H1 (cell line): ENCODE measurements around the gene RWDD3. TPM values are rescaled to one million over a fixed set of nuclear protein-coding genes. Genes with fewer than 3 reads are reported as not detected.

Experiments used
- CTCF ChIA-PET: fragments of 300-600 bp; sonication (Branson Sonifier 250); formaldehyde crosslinking; loops from one replicate; lab custom pipeline; 2021; ENCODE audit not compliant: partially characterized antibody; lab: Charles Lee
- POLR2A ChIA-PET: fragments of 300-600 bp; sonication (Branson Sonifier 250); formaldehyde crosslinking; loops from one replicate; lab custom pipeline; 2021; ENCODE audit warnings: inconsistent platforms; ENCODE audit not compliant: partially characterized antibody; lab: Charles Lee
- DNase-seq, 2 experiments: peaks; one replicate each; pipeline versions ENCODE4 v3.0.0 to v3.0.0-alpha.2; 2010 to 2022; ENCODE audit warnings: low spot score in 2 of 2, low read depth in 1 of 2, mixed read lengths in 1 of 2
- FAIRE-seq: peaks from 2 replicates; lab custom pipeline; 2011; peaks lifted over from hg19 to GRCh38; lab: Jason Lieb, UNC
- H2AFZ ChIP-seq: 2 replicates; pipeline ENCODE4 v1.8.1; 2012; ENCODE audit warnings: low read length, inconsistent platforms
- H2AK5ac ChIP-seq: 2 replicates; pipeline ENCODE4 v1.6.1; 2013; ENCODE audit warnings: low read depth, low read length
- H2BK120ac ChIP-seq: replicated peaks from 2 replicates; pipeline ENCODE3; 2013; ENCODE audit warnings: low read depth, low read length, inconsistent platforms
- H2BK12ac ChIP-seq: 2 replicates; pipeline ENCODE4 v1.6.1; 2013; ENCODE audit warnings: low read depth, low read length
- H2BK15ac ChIP-seq: 2 replicates; pipeline ENCODE4 v1.6.1; 2013; ENCODE audit warnings: low read length
- H2BK20ac ChIP-seq: 2 replicates; pipeline ENCODE4 v1.6.1; 2013; ENCODE audit warnings: low read length
- H2BK5ac ChIP-seq: 2 replicates; pipeline ENCODE4 v1.6.1; 2013; ENCODE audit warnings: low read depth, low read length
- H3K14ac ChIP-seq: 2 replicates; pipeline ENCODE4 v1.6.1; 2013; ENCODE audit warnings: inconsistent platforms; ENCODE audit not compliant: insufficient read length
- H3K18ac ChIP-seq: 2 replicates; pipeline ENCODE4 v1.6.1; 2013; ENCODE audit warnings: low read length; ENCODE audit errors: extremely low read depth
- H3K23ac ChIP-seq: 2 replicates; pipeline ENCODE4 v1.6.1; 2013; ENCODE audit warnings: inconsistent platforms; ENCODE audit not compliant: insufficient read length
- H3K23me2 ChIP-seq: 2 replicates; pipeline ENCODE4 v1.6.1; 2013; ENCODE audit warnings: low read depth, low read length
- H3K27ac ChIP-seq: 2 replicates; pipeline ENCODE4 v1.6.1; 2011; ENCODE audit warnings: low read depth, low read length, inconsistent platforms
- H3K27me3 ChIP-seq, 4 experiments: replicated peaks in 1 of 4; 1 replicate in 1 of 4; 2 replicates in 3 of 4; pipeline versions ENCODE4 v1.6.1 to v1.8.1; 2011 to 2013; ENCODE audit warnings: low read length in 3 of 4, mild to moderate bottlenecking in 3 of 4, inconsistent platforms in 2 of 4, mixed read lengths in 2 of 4, moderate library complexity in 1 of 4; ENCODE audit not compliant: control insufficient read depth in 3 of 4, insufficient read depth in 3 of 4; ENCODE audit errors: extremely low read depth in 1 of 4
- H3K36me3 ChIP-seq, 4 experiments: 2 replicates each; pipeline versions ENCODE4 v1.6.1 to v1.8.1; 2011 to 2013; ENCODE audit warnings: mild to moderate bottlenecking in 4 of 4, low read length in 3 of 4, moderate library complexity in 2 of 4, control low read depth in 1 of 4, inconsistent platforms in 1 of 4; ENCODE audit not compliant: insufficient read depth in 4 of 4, control insufficient read depth in 2 of 4
- H3K4ac ChIP-seq: replicated peaks from 2 replicates; pipeline ENCODE3; 2013; ENCODE audit warnings: low read length, low read depth, mixed read lengths, inconsistent platforms; ENCODE audit not compliant: insufficient read length
- H3K4me1 ChIP-seq, 4 experiments: replicated peaks in 1 of 4; 1 replicate in 1 of 4; 2 replicates in 3 of 4; pipeline versions ENCODE4 v1.6.1 to v1.8.1; 2011 to 2013; ENCODE audit warnings: low read length in 3 of 4, inconsistent platforms in 2 of 4, mixed read lengths in 1 of 4; ENCODE audit not compliant: insufficient read depth in 4 of 4, control insufficient read depth in 3 of 4
- H3K4me2 ChIP-seq, 2 experiments: 2 replicates each; pipeline versions ENCODE4 v1.6.1 to v1.8.1; 2011 to 2013; ENCODE audit warnings: low read depth in 2 of 2, low read length in 2 of 2, control low read depth in 1 of 2, inconsistent platforms in 1 of 2, mild to moderate bottlenecking in 1 of 2; ENCODE audit not compliant: insufficient read depth in 1 of 2
- H3K4me3 ChIP-seq, 4 experiments: fragments of 200-600, 300-600 bp in 1 of 4; sonication (generic), shearing (Covaris generic), sonication (Bioruptor Twin) in 1 of 4; 2 replicates each; pipeline versions ENCODE4 v1.5.1 to v1.8.1; 2011 to 2016; ENCODE audit warnings: low read length in 4 of 4, low read depth in 3 of 4, control low read depth in 2 of 4, inconsistent platforms in 2 of 4, mild to moderate bottlenecking in 2 of 4, mixed read lengths in 1 of 4, moderate library complexity in 1 of 4; ENCODE audit not compliant: insufficient read depth in 2 of 4; ENCODE audit errors: extremely low read depth in 1 of 4
- H3K56ac ChIP-seq: replicated peaks from 2 replicates; pipeline ENCODE3; 2013; ENCODE audit warnings: low read depth, mild to moderate bottlenecking, mixed read lengths, low read length, inconsistent platforms; ENCODE audit not compliant: insufficient read length
- H3K79me1 ChIP-seq: 2 replicates; pipeline ENCODE4 v1.6.1; 2013; ENCODE audit warnings: low read depth, low read length, control low read depth
- H3K79me2 ChIP-seq, 2 experiments: 2 replicates each; pipeline versions ENCODE4 v1.6.1 to v1.8.1; 2012 to 2013; ENCODE audit warnings: low read length in 2 of 2, mild to moderate bottlenecking in 2 of 2, inconsistent platforms in 1 of 2; ENCODE audit not compliant: insufficient read depth in 2 of 2, control insufficient read depth in 1 of 2
- H3K9ac ChIP-seq, 4 experiments: replicated peaks in 1 of 4; 1 replicate in 1 of 4; 2 replicates in 3 of 4; pipeline versions ENCODE4 v1.6.1 to v1.8.1; 2011 to 2013; ENCODE audit warnings: low read depth in 3 of 4, low read length in 3 of 4, control low read depth in 2 of 4, mild to moderate bottlenecking in 2 of 4, moderate library complexity in 2 of 4, inconsistent platforms in 1 of 4; ENCODE audit errors: extremely low read depth in 1 of 4
- H3K9me3 ChIP-seq, 2 experiments: 2 replicates each; pipeline versions ENCODE4 v1.6.1 to v1.8.1; 2012 to 2013; ENCODE audit warnings: mild to moderate bottlenecking in 2 of 2, moderate library complexity in 2 of 2, control low read depth in 1 of 2, inconsistent platforms in 1 of 2, low read depth in 1 of 2, low read length in 1 of 2, mixed read lengths in 1 of 2; ENCODE audit not compliant: insufficient read depth in 2 of 2
- H4K20me1 ChIP-seq, 2 experiments: replicated peaks in 1 of 2; 2 replicates each; pipeline versions ENCODE3 to v1.8.1; 2011 to 2013; ENCODE audit warnings: inconsistent platforms in 2 of 2, low read length in 2 of 2, mild to moderate bottlenecking in 1 of 2; ENCODE audit not compliant: insufficient read depth in 2 of 2, control insufficient read depth in 1 of 2
- H4K5ac ChIP-seq: 2 replicates; pipeline ENCODE4 v1.6.1; 2013; ENCODE audit warnings: low read length, low read depth, mixed read lengths, inconsistent platforms; ENCODE audit not compliant: insufficient read length
- H4K8ac ChIP-seq: 2 replicates; pipeline ENCODE4 v1.8.0; 2013; ENCODE audit warnings: mild to moderate bottlenecking, moderate library complexity, low read length, inconsistent platforms; ENCODE audit not compliant: insufficient read depth; ENCODE audit errors: extremely low read depth
- H4K91ac ChIP-seq: replicated peaks from 2 replicates; pipeline ENCODE3; 2013; ENCODE audit warnings: low read length, mixed read lengths, inconsistent platforms; ENCODE audit not compliant: insufficient read length
- ASH2L ChIP-seq: fragments of 200-600, 300-600 bp; sonication (generic); IDR thresholded peaks from one replicate; pipeline ENCODE4 v1.7.1; 2017; ENCODE audit warnings: low read length
- CHD2 ChIP-seq: IDR thresholded peaks from 2 replicates; pipeline ENCODE4 v1.6.1; 2012; ENCODE audit warnings: low read length, improper control_type of control experiment
- HDAC2 ChIP-seq, 2 experiments: fragments of 300-600 bp in 1 of 2; sonication (generic) in 1 of 2; IDR thresholded peaks; 2 replicates each; pipeline ENCODE4 v1.6.1; 2011 to 2012; ENCODE audit warnings: low read depth in 2 of 2, low read length in 2 of 2, mild to moderate bottlenecking in 2 of 2, moderate library complexity in 2 of 2, borderline replicate concordance in 1 of 2, inconsistent platforms in 1 of 2
- KDM1A ChIP-seq: fragments of 200-600, 300-600 bp; sonication (generic); IDR thresholded peaks from 2 replicates; pipeline ENCODE4 v1.7.1; 2016; ENCODE audit warnings: mild to moderate bottlenecking, low read length, borderline replicate concordance
- RBBP5 ChIP-seq: IDR thresholded peaks from 2 replicates; pipeline ENCODE4 v1.7.1; 2012; ENCODE audit warnings: low read depth, mild to moderate bottlenecking, inconsistent platforms, low read length, moderate library complexity, borderline replicate concordance
- SRF ChIP-seq: IDR thresholded peaks from 2 replicates; pipeline ENCODE4 v1.6.1; 2011; ENCODE audit warnings: mild to moderate bottlenecking, low read depth, low read length, moderate library complexity
- TAF1 ChIP-seq: IDR thresholded peaks from 2 replicates; pipeline ENCODE4 v1.6.1; 2011; ENCODE audit warnings: mild to moderate bottlenecking, low read depth, low read length
- TCF12 ChIP-seq: IDR thresholded peaks from 2 replicates; pipeline ENCODE4 v1.6.1; 2011; ENCODE audit warnings: low read depth, mild to moderate bottlenecking, low read length
- WGBS, 2 experiments: shearing (Covaris generic) in 1 of 2; methylation state at CpG; one replicate each; pipeline versions ENCODE4 v1.1.6 to v1.1.7; 2013 to 2015; ENCODE audit warnings: low lambda C conversion rate in 2 of 2, mixed read lengths in 2 of 2, inconsistent platforms in 1 of 2, low coverage in 1 of 2, missing lambda C conversion rate in 1 of 2; ENCODE audit not compliant: insufficient replicate concordance in 2 of 2, insufficient coverage in 1 of 2, insufficient read length in 1 of 2; ENCODE audit errors: extremely low coverage in 1 of 2, missing lambda C conversion rate in 1 of 2; 5-methylcytosine and 5-hydroxymethylcytosine counted together
- polyA plus RNA-seq, 7 experiments: library from polyadenylated mRNA; depleted of rRNA in 3 of 7; stranded (reverse) in 5 of 7; unstranded in 2 of 7; fragments of >200 nt in 5 of 7; fragments of 200-250 nt in 2 of 7; gene quantifications; 1 replicate in 5 of 7; 2 replicates in 1 of 7; 4 replicates in 1 of 7; pipeline versions ENCODE4 v1.2.1 to v1.2.3, GENCODE V29; 2011 to 2013; ENCODE audit warnings: missing spikeins in 2 of 7, mixed read lengths in 2 of 7
- total RNA-seq: library from RNA; stranded (reverse); fragmentation: NEBNext Ultra II Directional; extraction: Animal tissue kit (Norgen Biotek cat#: 25700); gene quantifications from 2 replicates; pipeline ENCODE4 v1.2.1, GENCODE V29; 2021

The RWDD3 gene
- total and polyA plus RNA-seq, 2 of the 8 experiments (the other 6 are each of a cell fraction or from before 2014, with no cell fraction given) = 7.9 to 14.5 TPM

GRCh38 chr1:95216292-95216990 is 17.6 kb upstream of the RWDD3 start:
- Histone ChIP-seq H3K4me2 (no peak overlapping the region), H2BK20ac (no peak overlapping the region), H3K4ac (no peak overlapping the region), H3K9ac (no peak overlapping the region), H4K8ac (no peak overlapping the region), H2BK15ac (no peak overlapping the region), H4K20me1 (no peaks in the 10 kb centered on the region), H3K23ac (no peak overlapping the region), H3K4me3 (no peak overlapping the region), H2AK5ac (no peak overlapping the region), H4K91ac (no peak overlapping the region), H3K79me1 (no peaks in the 10 kb centered on the region), H3K18ac (no peak overlapping the region), H3K79me2 (no peaks in the 10 kb centered on the region), H3K56ac (no peak overlapping the region), H3K23me2 (no peaks in the 10 kb centered on the region), H3K9me3 (no peaks in the 10 kb centered on the region; a peak in 1 of 4 replicates), H3K27me3 (no peaks in the 10 kb centered on the region), H2AFZ (no peak overlapping the region), H2BK120ac (no peak overlapping the region), H3K36me3 (no peaks in the 10 kb centered on the region), H2BK12ac (no peak overlapping the region), H2BK5ac (no peak overlapping the region), H3K4me1 (peaks cover 0 to 3% (median 2%) of the 10 kb centered on the region in 4 experiments; a peak in 3 of 7 replicates), H4K5ac (no peak overlapping the region), H3K14ac (no peak overlapping the region), H3K27ac (no peak overlapping the region)
- 92% methylated on average over 11 of the region's 14 CpGs; no CpG with 5 or more reads in 1 of the 2 experiments for WGBS, 2 experiments
- DNase-seq (no peak), FAIRE-seq (no peak)
- ChIA-PET CTCF (interaction anchor here (1.7 kb wide), 1 partner anchor 17 kb away, joined by 4 read pairs; the partner anchor contains the start of gene RWDD3), POLR2A (no interaction called here)
- TF ChIP-seq RBBP5 = no peak
- TF ChIP-seq CHD2 = no peak
- TF ChIP-seq ASH2L = no peak
- no peak for TF ChIP-seq TAF1
- TF ChIP-seq TCF12 = no peak
- no peak for TF ChIP-seq HDAC2 (IDR thresholded peaks at IDR 0.05; ENCODE audit: borderline replicate concordance in 1 of 2, low read depth in 2 of 2, low read length in 2 of 2)
- TF ChIP-seq SRF = no peak
- TF ChIP-seq KDM1A = no peak
